Measurements from ENCODE around the gene TLCD3A.
"Not testable (repeated sequence)": the region's sequence is repeated elsewhere in the genome, so short reads cannot be mapped to it uniquely, and the experiment has no call there.

The TLCD3A gene

DNA sequence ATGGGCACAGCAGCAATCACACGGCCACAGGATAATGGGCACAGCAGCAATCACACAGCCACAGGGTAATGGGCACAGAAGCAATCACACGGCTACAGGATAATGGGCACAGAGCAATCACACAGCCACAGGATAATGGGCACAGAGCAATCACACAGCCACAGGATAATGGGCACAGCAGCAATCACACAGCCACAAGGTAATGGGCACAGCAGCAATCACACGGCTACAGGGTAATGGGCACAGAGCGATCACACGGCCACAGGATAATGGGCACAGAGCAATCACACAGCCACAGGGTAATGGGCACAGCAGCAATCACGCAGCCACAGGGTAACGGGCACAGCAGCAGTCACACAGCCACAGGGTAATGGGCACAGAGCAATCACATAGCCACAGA lies 17.0 kb downstream of the TLCD3A start:
- DNase-seq (ENCODE audit: low read depth) = not testable (repeated sequence)

DNA sequence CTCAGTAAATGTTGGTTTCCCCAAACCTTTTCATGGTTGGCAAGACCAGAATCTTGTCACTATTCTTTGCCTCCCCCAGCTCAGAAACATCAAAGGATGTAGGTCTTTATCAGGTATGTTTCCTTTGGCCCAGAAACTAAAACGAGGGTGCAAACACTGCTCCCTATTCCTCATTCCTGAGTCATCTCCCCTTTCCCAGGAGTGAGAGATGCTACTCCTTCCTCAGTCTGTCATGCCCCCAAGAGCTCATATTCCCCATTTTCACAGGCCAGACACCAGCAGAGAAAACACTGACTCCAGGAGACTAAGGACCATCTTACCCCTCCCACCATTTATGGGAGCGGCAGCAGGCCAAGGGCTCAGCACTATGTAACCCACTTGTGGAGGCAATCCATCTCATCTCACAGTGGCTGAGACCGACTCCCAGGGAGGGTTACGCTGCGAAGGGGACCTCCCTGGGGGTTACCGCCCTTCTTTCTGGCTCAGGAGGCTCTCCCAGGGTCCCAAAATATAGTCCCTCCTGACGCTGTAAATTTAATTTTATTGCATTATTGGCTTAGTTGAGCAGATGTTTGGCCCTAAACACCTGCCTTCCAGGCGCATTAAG lies 18.1 kb downstream of the TLCD3A start:
- DNase-seq (ENCODE audit: low read depth) = no peak

DNA sequence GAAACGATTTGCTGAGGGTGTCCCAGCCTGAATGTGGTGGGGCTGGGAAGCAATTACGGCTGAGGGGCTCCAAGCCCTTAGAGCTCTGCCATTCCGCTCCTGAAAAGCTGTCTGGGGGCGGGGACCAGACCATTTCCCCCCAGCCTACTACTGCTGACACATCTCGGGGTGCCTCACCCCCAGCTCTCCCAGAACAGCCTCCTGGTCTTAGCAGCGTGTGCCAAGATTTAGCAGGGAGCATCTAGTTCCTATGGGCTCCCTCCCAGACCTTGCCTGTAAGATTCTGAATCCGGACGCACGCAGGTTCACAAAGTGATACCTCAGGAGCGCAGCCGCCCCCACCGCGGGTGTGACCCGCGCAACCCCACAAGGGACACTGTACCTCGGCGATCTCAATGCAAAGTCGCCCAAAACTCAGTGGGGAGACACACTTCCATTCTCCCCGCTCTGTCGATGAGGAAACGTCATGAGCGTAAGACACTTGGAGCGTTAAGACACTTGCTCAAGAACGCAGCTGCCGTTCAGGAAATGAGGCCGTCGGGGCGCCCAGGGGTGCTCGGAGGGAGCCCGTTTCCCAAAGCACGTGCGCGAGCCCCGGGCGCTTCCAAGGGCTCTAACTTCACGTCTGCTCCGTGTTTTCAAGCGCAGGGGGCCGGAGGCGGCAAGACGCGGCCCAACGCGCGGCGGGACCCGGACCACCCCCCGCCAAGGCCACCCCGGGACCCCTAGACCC lies 19.0 kb downstream of the TLCD3A start:
- no peak for DNase-seq (ENCODE audit: low read depth)

DNA sequence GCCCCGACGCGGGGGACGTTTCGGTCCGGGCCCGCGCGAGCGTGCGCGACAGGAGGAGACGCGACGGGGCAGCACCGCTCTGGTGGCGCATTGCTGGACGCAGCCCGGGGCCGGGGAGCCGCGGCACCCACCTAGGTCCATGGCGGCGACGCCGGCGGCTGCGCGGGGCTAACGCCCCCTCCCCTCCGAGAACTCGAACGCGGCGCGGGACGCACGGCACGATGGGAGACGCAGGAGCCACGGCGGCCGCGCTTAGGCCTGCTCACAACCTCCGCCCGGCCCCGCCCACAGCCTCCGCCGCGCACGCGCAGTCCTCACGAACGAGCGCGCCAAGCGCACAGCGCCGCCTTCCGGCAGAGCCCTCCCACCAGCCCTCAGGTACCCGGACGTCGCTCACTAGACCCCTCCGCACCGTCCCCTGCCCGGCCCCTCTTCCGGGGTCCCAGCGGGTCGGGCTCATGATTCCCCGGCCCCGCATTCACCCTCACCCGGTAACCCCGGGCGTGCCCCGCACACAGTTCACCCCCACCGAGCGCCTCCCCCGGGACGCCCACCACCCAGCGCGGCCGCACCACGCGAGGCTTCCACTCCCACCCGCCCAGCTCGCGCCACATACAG lies 19.7 kb downstream of the TLCD3A start, which contains the start of gene GEMIN4:
GEMIN4 (minus strand) TSS at position 263 of the 618 bp plus-strand sequence; CDS start at position 141, 122 bp downstream.
- peak; percentile 57 for DNase-seq (ENCODE audit: low read depth)

DNA sequence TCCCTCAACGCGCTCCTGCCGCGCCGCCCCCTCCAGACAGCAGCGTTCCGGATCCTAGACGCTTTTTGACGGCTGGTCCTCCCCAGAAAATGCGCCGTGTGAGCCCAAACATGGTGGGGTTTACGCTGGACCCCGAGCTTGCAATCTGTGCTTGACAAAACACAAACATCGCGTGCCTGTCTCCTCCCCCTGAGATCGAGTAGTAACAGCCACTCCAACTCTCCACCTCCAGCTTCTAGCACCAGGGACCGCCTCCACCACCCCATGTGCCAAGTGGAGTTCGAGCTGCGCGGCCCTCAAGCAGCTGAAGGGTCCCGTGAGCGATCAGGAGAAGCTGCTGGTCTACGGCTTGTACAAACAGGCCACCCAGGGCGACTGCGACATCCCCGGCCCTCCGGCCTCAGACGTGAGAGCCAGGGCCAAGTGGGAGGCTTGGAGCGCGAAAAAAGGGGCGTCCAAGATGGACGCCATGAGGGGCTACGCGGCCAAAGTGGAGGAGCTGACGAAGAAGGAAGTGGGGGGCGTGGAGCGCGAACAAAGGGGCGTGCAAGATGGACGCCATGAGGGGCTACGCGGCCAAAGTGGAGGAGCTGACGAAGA lies 20.3 kb downstream of the TLCD3A start:
- peak; percentile 32 for DNase-seq (ENCODE audit: low read depth)

DNA sequence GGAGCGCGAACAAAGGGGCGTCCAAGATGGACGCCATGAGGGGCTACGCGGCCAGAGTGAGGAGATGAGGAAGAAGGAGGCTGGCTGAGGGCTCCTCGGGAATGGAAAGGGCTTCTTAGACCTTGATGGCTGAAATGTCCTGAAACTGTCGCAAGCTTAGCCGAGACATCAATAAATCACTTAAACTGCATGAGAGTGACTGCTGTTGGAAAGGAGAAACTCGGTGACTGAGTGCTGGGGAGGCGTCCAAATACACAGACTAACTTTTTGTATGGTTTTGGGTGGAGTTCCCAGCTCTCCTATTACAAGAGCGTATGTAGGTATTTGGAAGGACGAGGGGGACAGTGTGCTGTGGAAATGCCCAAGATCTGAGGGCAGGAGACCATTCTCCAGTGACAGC lies 21.0 kb downstream of the TLCD3A start:
- no peak for DNase-seq (ENCODE audit: low read depth)

DNA sequence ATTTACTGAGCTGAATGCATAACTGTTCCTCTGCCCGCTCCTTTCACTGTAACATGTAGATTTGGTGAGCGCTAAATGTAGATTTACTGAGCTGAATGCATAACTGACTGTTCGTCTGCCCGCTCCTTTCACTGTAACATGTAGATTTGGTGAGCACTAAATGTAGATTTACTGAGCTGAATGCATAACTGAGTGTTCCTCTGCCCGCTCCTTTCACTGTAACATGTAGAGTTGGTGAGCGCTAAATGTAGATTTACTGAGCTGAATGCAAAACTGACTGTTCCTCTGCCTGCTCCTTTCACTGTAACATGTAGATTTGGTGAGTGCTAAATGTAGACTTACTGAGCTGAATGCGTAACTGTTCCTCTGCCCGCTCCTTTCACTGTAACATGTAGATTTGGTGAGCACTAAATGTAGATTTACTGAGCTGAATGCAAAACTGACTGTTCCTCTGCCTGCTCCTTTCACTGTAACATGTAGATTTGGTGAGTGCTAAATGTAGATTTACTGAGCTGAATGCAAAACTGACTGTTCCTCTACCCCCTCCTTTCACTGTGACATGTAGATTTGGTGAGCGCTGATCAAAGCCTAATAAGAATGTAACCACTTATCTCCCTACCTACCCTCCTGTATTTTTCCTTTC lies 23.0 kb downstream of the TLCD3A start:
- DNase-seq (ENCODE audit: low read depth) = not testable (repeated sequence)

DNA sequence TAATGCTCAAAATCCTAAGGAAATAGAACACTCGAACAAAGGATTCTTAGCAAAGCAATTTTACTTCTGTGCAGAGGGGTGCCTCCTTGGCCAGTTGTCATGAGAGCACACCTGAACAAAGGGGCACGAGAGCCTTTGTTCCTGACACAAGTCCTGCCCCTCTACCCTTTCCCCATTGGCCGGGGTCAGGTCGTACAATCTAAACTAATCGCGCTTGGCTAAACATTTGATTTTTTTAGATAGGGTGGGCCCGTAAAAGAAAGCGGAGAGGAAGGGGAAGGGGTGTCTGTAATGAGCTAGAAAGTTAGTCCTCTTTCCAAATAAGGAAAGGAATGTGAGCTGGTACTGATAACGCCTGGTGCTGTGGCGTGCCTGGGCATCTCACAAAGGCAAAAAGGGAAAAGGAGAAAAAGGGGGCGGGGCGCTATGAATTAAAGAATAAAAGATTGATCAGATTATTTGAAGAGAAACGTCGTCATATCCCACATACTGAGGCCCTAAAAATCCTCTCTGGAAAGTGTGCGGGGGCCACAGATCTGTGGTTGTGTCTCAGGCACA lies 23.7 kb downstream of the TLCD3A start:
- not testable (repeated sequence) for DNase-seq (ENCODE audit: low read depth)

DNA sequence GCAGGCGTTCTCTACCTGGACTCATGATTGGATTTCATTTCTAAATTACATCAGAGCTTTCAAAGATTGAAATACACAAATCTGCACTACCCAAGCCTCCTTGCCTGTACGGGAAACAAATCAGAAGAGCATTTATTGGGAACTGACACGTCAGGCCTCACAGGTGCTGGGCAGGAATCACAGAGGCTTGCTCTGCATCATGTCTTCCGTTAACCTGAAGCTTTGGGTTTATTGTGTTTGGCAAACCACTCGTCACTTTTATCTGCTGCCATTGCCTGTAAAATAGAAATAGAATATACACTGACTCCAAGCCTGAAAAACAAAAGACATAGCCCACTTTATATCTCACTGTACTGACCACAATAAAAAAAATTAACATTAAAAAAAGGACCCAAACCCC lies 27.6 kb downstream of the TLCD3A start:
- DNase-seq (ENCODE audit: low read depth) = no peak

DNA sequence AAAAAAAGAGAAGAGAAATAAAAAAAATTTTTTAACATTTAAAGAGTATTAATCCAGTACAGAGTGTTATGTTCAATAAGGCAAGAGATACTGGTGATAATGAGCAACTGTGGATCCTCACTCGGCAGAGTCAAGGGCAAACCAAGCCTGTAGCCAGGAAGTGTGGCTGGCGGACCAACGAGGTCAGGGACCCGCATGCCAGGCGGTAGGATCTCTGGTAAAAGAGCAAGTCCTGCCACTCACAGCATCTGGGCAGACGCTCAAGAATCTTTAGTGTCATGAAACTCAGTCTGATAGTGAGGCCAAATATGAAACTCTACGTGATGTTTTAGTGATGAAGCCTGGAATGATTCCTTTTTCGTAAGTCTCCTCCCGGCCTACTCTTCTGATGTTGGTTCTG lies 28.0 kb downstream of the TLCD3A start:
- no peak for DNase-seq (ENCODE audit: low read depth)

DNA sequence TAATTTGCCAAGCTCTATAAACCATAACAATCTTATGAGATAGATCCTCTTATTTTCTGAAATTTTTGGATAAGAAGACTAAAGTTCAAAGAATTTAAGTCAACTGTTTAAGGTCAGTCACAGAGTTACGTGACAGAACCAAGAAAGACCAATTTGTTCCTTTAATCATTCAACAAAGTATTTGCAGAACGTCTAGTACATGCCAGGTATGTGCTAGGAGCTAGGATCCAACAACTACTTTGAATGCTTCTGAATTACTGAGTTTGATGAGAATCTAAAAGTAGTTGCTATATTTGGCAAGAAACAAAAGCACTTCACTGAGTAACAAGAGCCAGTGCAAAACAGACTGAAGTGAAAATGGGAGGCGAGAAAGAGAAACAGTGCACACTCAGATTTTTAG lies 34.7 kb downstream of the TLCD3A start:
- no peak for DNase-seq (ENCODE audit: low read depth)

DNA sequence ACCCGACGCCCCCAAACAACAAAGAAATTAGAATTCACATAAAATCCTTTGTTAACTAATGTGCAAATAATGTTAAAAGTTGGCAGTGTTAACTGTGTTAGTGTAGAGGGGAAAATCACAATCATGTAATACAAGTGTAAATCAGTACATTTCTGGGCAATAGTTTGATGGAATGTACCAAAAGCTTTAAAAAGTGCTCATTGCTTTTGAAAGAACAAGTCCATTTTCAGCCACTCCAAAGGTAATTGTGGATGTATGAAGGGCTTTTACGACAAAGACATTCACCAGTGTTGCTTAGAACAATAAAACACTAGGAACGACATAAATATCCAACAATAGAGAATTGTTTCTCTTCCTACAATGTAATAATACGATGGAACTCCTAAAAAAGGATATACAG lies 40.6 kb downstream of the TLCD3A start:
- DNase-seq (ENCODE audit: low read depth) = no peak

DNA sequence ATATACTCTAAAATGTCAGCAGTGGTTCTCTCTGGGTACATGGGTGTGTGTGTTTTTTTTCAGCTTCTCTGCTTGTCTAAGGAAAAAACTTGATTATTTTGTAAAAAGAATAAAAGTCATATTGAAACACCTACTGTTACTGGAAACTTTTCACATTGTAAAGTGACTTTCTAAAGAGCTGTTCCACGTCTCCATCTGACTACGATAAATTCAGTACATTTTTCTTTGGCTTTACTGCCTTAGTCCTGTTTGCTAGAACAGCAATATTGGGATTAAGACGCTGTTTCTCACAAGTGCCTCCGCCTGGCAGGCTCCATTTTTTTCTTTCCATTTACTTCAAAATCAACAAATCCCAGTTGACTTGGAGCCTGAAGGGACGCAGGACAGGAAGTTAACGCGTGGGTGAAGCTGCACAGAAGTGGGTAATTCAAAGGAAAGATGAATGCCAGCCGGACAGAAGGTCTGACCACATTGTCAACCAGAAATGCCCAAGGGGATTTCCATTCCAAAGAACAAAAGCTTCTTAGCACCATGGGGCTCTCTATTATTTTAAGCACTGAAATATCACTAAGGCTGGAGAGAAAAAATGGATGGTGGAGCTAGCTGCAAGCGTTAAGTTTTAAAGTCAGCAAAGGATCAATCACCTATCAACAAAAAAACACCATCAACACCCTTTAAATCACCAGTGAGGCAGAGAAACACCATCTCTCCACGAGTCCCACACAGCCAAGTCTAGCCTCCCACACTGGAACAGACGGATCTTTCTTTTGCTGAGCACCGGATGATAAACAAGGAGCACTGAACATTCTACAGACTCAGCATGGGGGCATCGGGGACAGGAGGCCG lies 41.3 kb downstream of the TLCD3A start:
- DNase-seq (ENCODE audit: low read depth) = no peak

DNA sequence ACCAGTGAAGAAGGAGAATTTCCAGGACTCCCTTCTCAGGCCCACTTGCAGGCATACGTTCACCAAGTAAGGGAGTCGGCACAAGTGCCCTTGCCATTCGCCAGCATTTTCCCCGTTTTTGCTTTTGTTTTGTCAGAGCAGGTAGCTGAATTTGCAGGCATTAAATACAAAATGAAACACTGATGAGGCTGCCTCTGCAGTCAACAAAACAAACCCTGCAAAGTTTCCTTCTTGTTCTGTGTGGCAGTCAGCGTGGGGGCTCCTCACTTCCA lies 41.9 kb downstream of the TLCD3A start:
- DNase-seq (ENCODE audit: low read depth) = no peak

DNA sequence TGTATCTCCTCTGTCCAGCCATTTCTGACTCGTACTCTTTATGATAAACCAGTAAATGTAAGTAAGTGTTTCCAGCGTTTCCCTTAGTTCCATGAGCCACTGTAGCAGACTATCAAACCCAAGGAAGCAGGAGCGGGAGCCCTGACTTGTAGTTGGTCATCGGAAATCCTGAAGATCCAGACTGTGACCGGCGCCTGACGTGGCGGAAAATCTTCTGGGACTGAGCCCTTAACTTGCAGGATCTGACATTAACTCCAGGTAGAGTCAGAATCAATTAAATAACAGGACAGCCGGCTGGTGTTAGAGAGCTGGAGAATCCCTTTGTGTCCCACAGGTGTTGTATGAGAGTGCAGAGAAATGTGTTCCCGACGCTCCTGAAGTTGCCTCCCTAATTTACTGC lies 45.7 kb downstream of the TLCD3A start:
- DNase-seq (ENCODE audit: low read depth) = no peak

DNA sequence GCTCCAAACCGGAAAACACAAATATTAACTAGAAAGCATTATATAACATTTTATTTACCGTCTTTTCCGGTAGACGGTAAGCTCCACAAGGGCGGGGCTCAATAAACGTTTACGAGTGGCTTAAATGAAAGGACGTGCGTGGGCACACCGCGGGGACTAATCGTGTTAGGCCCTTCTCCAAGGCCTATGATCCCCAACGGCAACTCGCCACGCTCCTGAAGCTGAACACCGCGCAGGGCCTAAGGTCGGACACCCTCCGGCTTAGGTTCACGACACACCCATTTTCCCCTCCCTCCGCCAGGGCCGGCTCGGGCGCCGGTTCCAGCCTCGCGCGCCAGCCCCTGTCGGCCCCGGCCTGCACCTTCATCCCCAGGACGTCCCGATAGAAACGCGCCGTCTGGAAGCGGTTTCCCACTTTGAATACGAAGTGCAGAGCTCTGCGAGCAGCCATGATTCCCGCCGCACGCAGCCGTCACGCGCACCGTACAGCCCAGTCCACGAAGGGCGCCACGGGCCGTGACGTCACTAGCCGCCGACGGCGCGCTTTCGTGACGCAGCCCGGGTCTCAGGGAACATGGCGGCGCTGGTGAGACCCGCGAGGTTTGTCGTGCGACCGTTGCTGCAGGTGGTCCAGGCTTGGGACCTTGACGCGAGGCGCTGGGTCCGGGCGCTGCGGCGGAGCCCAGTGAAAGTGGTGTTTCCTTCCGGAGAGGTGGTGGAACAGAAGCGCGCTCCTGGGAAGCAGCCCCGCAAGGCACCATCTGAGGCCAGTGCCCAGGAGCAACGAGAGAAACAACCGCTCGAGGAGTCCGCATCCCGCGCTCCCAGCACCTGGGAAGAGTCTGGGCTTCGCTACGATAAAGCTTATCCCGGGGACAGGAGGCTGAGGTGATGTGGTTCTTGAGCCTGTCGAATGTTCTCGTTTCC lies 49.7 kb downstream of the TLCD3A start, which contains the start of the genes GLOD4 and MRM3:
GLOD4 (minus strand) TSS at position 476 of the 927 bp plus-strand sequence; CDS start at position 451, 25 bp downstream.
MRM3 (plus strand) TSS at position 549 of the 927 bp plus-strand sequence; CDS start at position 575, 26 bp downstream.
- peak; percentile 76 for DNase-seq (ENCODE audit: low read depth)

DNA sequence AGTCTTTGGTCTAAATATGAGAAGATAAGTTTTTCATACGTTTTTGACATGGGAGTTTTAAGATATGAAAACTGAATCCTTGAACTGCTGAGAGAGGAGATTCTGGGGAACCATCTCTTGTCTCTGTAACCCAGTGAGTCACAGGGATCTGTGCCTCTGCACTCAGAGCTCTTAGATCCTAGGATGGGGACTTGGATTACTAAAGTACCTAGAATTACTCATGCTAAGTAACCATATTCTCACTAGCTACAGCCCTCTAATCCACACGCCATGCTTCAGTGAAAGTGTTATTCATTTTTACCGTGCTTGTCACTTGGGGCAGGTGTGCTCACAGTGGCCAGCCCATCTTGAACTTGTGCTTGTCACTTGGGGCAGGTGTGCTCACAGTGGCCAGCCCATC lies 51.7 kb downstream of the TLCD3A start:
- no peak for DNase-seq (ENCODE audit: low read depth)

DNA sequence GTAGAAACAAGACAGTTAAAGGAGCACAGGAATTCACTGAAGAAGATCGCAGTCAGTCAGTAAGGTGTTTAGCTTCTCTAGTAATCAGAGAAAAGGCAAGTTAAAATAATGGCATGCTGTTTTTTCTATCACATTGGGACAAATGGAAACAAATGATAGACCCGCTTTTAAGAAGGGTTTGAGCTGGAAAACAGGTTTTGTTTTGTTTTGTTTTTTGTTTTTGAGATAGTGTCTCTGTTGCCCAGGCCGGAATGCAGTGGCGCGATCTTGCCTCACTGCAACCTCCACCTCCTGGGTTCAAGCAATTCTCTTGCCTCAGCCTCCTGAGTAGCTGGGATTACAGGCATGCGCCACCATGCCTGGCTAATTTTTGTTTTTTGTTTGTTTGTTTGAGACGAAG lies 53.5 kb downstream of the TLCD3A start:
- not testable (repeated sequence) for DNase-seq (ENCODE audit: low read depth)

DNA sequence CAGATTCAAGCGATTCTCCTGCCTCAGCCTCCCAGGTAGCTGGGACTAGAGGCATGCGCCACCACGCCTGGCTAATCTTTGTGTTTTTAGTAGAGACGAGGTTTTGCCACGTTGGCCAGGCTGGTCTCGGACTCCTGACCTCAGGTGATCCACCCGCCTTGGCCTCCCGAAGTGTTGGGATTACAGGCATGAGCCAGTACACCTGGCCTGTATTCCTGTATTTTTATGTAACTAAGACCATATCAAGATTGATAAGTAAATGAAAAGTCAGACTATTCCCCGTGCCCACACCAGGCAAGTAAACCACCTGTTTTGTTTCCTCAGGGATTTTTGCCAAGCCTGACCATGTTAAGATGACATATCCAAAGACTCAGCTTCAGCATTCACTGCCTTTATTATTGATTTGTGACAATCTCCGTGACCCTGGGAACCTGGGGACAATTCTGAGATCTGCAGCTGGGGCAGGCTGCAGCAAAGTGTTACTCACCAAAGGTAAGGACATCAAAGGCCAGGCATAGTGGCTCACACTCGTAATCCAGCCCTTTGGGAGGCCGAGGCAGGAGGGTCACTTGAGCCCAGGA lies 55.3 kb downstream of the TLCD3A start:
- DNase-seq (ENCODE audit: low read depth) = no peak

DNA sequence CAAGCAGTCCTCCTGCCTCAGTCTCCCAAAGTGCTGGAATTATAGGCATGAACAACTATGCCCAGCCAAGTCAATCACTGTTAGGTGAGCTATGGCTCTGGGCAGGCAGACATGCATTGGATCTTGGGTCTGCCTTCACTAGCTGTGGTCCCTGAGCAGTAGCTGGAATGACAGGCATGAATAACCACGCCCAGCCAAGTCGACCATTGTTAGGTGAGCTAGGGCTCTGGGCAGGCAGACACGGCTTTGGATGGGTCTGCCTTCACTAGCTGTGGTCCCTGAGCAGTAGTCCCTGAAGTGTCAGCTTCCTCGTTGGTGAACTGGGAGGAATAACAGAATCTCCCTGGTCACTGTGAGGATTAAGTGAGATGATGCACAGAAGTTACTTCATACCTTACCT lies 56.2 kb downstream of the TLCD3A start:
- no peak for DNase-seq (ENCODE audit: low read depth)
